AG04450 (cell line): ENCODE data around the gene TMBIM4. TPM values are rescaled to one million over a fixed set of nuclear protein-coding genes. Genes with fewer than 3 reads are reported as not detected.
A peak's percentile ranks its signal among the peaks of the same experiment; 100 is the strongest.

Experiments
- CTCF ChIA-PET: fragments of 300-600, 350-600 bp; formaldehyde crosslinking; extraction: SDS; loops from one replicate; lab custom pipeline; 2022; ENCODE audit warnings: antibody characterized with exemption, inconsistent platforms; lab: Charles Lee
- POLR2A ChIA-PET: fragments of 350-600 bp; formaldehyde crosslinking; extraction: SDS; loops from one replicate; lab custom pipeline; 2021; ENCODE audit warnings: antibody characterized with exemption, inconsistent platforms; lab: Yijun Ruan, JAX
- DNase-seq: peaks from one replicate; pipeline ENCODE4 v3.0.0-alpha.2; 2011; ENCODE audit warnings: low read depth, low spot score
- H3K27ac ChIP-seq: one replicate; pipeline ENCODE4 v1.5.1; 2012; ENCODE audit warnings: low read depth, low read length, control low read depth
- H3K27me3 ChIP-seq: one replicate; pipeline ENCODE4 v1.6.0; 2012; ENCODE audit warnings: low read length; ENCODE audit not compliant: control insufficient read depth, insufficient read depth
- H3K4me3 ChIP-seq: 2 replicates; pipeline ENCODE4 v1.5.1; 2011; ENCODE audit warnings: mild to moderate bottlenecking, low read depth, low read length, control low read depth
- H3K9me3 ChIP-seq: 2 replicates; pipeline ENCODE4 v1.5.1; 2012; ENCODE audit warnings: low read length; ENCODE audit not compliant: control insufficient read depth, insufficient read depth
- polyA plus RNA-seq: library from polyadenylated mRNA; depleted of rRNA; stranded (reverse); fragments of >200 nt; gene quantifications from 2 replicates; pipeline ENCODE4 v1.2.3, GENCODE V29; 2011
- TF ChIP-seq, protein P1 (sequence below): IDR thresholded peaks from 2 replicates; pipeline ENCODE4 v1.5.1; 2011; ENCODE audit warnings: low read depth, low read length, control low read depth, inconsistent platforms

Gene TMBIM4
- polyA plus RNA-seq, 1 experiment: 140 TPM

DNA sequence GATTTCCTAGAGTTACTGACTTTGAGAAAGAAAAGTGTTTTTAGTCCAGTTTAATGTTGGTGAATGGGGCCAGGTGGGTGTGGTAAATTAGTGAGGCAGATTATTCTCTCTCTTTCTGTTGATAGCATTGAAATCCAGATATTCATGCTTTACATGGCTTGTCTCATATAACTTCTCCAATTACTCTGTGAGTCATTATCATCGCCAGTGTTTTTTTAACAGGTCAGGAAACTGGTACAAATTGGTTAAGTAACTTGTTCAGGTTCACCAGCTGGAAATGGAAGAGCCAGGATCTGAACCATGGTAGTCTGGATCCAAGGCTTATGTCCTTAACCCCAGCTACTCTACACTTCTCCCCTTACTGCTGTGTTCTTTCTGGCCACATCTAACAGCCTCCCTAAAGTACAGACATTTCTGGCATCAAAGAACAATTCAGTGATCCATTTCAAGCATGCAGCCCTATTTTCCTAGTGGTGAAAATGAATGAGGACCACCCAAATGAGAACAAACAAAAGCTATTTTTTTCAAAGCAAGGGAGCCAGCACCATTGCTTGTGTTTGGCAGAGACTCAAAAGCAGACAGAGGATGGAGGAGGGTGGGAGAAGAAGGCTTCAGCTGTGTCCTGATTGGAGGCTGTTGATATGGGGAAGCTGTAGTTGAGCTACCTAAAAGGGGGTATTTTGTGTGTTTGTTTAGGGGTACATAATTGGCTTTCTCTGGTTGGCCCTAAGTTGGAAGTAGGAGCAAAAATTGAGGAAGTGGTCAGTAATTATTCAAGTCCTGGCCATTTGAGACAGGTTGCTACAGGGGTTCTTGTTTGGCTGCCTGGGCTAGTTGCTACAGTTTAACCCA, 20.9 kb upstream of the TMBIM4 start:
- TF ChIP-seq, protein P1, sequence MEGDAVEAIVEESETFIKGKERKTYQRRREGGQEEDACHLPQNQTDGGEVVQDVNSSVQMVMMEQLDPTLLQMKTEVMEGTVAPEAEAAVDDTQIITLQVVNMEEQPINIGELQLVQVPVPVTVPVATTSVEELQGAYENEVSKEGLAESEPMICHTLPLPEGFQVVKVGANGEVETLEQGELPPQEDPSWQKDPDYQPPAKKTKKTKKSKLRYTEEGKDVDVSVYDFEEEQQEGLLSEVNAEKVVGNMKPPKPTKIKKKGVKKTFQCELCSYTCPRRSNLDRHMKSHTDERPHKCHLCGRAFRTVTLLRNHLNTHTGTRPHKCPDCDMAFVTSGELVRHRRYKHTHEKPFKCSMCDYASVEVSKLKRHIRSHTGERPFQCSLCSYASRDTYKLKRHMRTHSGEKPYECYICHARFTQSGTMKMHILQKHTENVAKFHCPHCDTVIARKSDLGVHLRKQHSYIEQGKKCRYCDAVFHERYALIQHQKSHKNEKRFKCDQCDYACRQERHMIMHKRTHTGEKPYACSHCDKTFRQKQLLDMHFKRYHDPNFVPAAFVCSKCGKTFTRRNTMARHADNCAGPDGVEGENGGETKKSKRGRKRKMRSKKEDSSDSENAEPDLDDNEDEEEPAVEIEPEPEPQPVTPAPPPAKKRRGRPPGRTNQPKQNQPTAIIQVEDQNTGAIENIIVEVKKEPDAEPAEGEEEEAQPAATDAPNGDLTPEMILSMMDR: no peak
- ChIA-PET POLR2A (no interaction called here), CTCF (interaction anchor here (1.0 to 1.8 kb wide), 3 partner anchors 46 to 218 kb away, joined by 3 to 5 read pairs (median 3); no protein-coding TSS in a partner anchor)
- Histone ChIP-seq H3K27me3 (peaks cover 2% of the 10 kb centered on the region), H3K9me3 (no peaks in the 10 kb centered on the region; the same call in 1 of the 2 replicates), H3K4me3 (no peak overlapping the region), H3K27ac (no peak overlapping the region)
- DNase-seq: no peak

DNA sequence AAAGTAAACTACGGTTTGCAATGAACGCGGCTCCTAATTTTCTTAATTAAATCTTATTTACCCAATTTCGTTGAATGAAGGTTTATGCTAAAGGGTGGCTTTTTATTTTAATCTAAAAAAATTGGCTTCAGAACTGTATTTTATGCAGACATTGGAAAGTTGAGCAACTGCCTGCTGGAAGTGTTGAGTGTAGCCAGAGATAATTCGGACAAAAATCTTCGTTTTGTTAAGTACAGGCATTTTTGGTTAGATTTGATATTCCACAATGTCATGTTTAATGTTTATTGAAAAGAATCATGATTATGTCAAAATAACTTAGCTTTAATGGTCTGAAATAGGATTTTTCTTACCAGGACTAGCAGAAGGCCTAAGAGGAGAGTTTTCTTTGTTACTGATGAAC, 20.1 kb upstream of the TMBIM4 start:
- ChIA-PET POLR2A (no interaction called here), CTCF (interaction anchor here (0.6 to 1.6 kb wide), 2 partner anchors 20 to 45 kb away, joined by 3 to 5 read pairs; partner anchors contain the start of gene TMBIM4)
- Histone ChIP-seq H3K27me3 (peaks cover 2% of the 10 kb centered on the region), H3K9me3 (no peaks in the 10 kb centered on the region; the same call in 1 of the 2 replicates), H3K27ac (no peak overlapping the region), H3K4me3 (peak overlapping the region; percentile 66; the same call in 1 of the 2 replicates)
- TF ChIP-seq, protein P1: no peak
- DNase-seq: no peak

DNA sequence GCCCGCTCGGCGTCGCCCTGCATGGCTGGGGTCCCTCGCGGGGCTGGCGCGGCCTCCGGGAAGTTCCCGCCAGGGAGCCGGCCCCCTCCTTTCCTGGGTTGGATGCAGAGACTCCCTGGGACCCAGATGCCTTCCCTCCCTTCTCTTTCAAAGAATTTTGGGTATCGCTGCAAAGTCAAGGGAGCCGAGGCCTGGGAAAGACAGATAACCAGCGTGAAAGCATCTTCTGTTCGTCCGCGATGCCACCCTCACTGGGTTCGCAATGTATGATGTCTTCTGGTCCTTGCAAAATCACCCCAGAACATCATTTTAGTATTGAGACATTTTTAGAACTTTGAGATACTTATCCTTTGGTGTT, 19.7 kb upstream of the TMBIM4 start:
- DNase-seq: no peak
- Histone ChIP-seq H3K4me3 (peak overlapping the region; percentile 66), H3K27ac (no peak overlapping the region), H3K27me3 (peaks cover 3% of the 10 kb centered on the region), H3K9me3 (no peaks in the 10 kb centered on the region; the same call in 1 of the 2 replicates)
- POLR2A ChIA-PET: interaction anchor here (1.4 kb wide), 1 partner anchor 20 kb away, joined by 12 read pairs; the partner anchor contains the start of gene TMBIM4
- TF ChIP-seq, protein P1: no peak
- CTCF ChIA-PET: interaction anchor here (1.6 kb wide), 1 partner anchor 44 kb away, joined by 3 read pairs; no protein-coding TSS in a partner anchor

DNA sequence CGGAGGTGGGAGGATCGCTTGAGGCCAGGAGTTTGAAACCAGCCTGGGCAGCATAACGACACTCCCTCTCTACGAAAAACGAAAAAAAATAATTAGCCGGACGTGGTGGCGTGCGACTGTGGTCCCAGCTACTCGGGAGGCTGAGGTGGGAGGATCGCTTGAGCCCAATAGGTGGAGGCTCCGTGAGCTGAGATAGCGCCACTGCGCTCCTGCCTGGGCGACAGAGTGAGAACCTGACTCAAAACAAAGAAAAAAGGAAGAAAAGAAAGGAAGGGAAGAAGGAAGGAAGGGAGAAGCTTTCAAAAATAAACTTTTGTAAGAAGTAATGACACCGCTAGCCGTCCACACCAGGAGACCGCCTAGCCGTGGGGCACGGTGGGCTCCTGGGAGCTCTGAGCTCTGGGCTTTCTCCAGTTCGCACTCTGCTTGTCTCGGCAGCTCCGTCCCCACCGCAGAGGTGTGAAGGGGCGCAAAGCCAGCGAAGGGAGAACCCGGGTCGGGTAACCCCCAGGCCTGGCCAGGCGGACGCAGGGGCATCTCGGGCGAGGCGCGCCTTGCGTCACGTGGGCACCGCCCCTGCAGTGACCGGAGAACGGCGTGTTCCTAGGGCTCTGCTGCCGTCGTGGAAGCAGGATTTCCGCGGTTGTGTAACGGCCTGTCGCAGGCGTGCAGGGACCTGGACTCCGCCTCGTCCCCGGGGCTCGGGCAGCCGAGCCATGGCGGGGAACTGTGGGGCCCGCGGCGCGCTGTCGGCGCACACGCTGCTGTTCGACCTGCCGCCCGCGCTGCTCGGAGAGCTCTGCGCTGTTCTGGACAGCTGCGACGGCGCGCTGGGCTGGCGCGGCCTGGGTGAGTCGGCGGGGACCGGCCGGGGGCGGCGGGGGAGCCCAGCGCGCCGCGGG, 19.0 kb upstream of the TMBIM4 start, which contains the start of gene IRAK3:
Gene IRAK3 (plus strand): TSS at position 631 of the 902 bp plus-strand sequence. CDS start 86 bp downstream, at position 717.
- TF ChIP-seq, protein P1: no peak
- CTCF ChIA-PET: interaction anchor here (1.6 kb wide), 1 partner anchor 44 kb away, joined by 3 read pairs; no protein-coding TSS in a partner anchor
- no peak for DNase-seq
- Histone ChIP-seq H3K4me3 (peak within 1 kb of the TSS; percentile 66), H3K27me3 (peaks cover 6% of the 10 kb centered on the region), H3K27ac (no peak within 1 kb of the TSS), H3K9me3 (no peaks in the 10 kb centered on the region; the same call in 1 of the 2 replicates)
- POLR2A ChIA-PET: interaction anchor here (1.4 kb wide), 1 partner anchor 19 kb away, joined by 12 read pairs; the partner anchor contains the start of gene TMBIM4
